ENCODE measurements around the gene ZFYVE28.

Gene ZFYVE28

GRCh38 chr4:2306773-2307410 is 111.6 kb downstream of the ZFYVE28 start:
- no peak overlapping the region for H3K4me3 ChIP-seq (ENCODE audit: low read length)
- TF ChIP-seq CTCF (IDR thresholded peaks at IDR 0.05; ENCODE audit: insufficient read depth, low read depth, low read length, missing control alignments) = no peak
- no peak for DNase-seq (ENCODE audit: low read depth)

GRCh38 chr4:2305766-2306501 is 112.5 kb downstream of the ZFYVE28 start:
- DNase-seq (ENCODE audit: low read depth) = no peak
- no peak for TF ChIP-seq CTCF (IDR thresholded peaks at IDR 0.05; ENCODE audit: insufficient read depth, low read depth, low read length, missing control alignments)
- H3K4me3 ChIP-seq (ENCODE audit: low read length) = no peak overlapping the region

GRCh38 chr4:2304877-2305561 is 113.4 kb downstream of the ZFYVE28 start:
- H3K4me3 ChIP-seq (ENCODE audit: low read length) = no peak overlapping the region
- DNase-seq (ENCODE audit: low read depth) = no peak
- TF ChIP-seq CTCF (IDR thresholded peaks at IDR 0.05; ENCODE audit: insufficient read depth, low read depth, low read length, missing control alignments) = no peak

- no peak for DNase-seq (ENCODE audit: low read depth)
- no peak for TF ChIP-seq CTCF (IDR thresholded peaks at IDR 0.05; ENCODE audit: insufficient read depth, low read depth, low read length, missing control alignments)
- H3K4me3 ChIP-seq (ENCODE audit: low read length) = no peak overlapping the region
Observed at GRCh38 chr4:2304321-2304876, 114.0 kb downstream of the ZFYVE28 start.

- TF ChIP-seq CTCF (IDR thresholded peaks at IDR 0.05; ENCODE audit: insufficient read depth, low read depth, low read length, missing control alignments) = no peak
- H3K4me3 ChIP-seq (ENCODE audit: low read length) = no peak overlapping the region
- DNase-seq (ENCODE audit: low read depth) = no peak
Observed at GRCh38 chr4:2303686-2304320, 114.6 kb downstream of the ZFYVE28 start.

GRCh38 chr4:2303121-2303685 is 115.2 kb downstream of the ZFYVE28 start:
- H3K4me3 ChIP-seq (ENCODE audit: low read length) = no peak overlapping the region
- TF ChIP-seq CTCF (IDR thresholded peaks at IDR 0.05; ENCODE audit: insufficient read depth, low read depth, low read length, missing control alignments) = no peak
- DNase-seq (ENCODE audit: low read depth) = no peak
